Activated CD4-positive, CD25-positive, alpha-beta regulatory T cell treated with anti-CD3 and anti-CD28 coated beads, Interleukin-2, amount 50 U/mL, for 72 hours (primary cell): ENCODE data around the gene INSYN2B.

Experiments
- DNase-seq: peaks from one replicate; pipeline ENCODE4 v3.0.0; 2021

Gene INSYN2B

DNA sequence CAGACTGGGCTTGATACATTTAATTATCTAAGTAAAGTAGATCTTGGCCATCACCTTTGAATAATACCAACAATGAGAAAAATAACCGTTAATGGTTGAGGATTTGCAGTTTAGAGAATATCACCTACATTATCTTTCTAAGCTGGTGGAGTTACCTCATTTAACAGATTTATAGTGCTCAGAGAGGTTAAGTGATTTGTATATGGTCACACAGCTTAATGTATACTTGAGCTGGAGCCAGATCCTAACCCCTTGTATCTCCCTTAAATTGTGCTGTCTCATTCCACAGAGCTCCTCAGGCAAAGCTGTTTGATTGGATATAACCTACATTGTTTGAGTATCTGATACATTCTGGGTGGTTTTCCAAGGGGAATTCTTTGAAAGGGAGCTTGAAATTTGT, 57.8 kb downstream of the INSYN2B start:
- DNase-seq, result no peak

- no peak for DNase-seq
These were observed 58.3 kb downstream of the INSYN2B start for GRCh38 chr5:169921949-169922348.

DNA sequence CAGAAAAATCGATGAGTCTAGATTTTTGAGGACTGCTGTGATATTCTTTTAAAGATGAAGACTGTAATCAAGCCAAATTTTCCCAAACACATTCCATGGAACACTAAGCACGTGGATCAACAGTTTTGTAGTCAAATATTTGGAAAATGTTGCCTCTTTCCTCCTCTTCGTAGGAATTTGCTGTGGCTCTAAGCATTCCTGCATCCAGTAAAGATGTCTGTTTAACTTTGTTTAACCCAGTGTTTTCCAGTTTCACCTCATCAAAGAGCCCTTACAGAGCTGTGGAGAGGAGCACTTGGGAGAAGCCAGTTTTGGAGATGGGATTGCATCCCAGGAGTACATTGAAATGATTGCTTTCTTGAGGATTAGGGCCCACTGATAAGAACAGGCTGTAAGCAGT, 58.9 kb downstream of the INSYN2B start:
- DNase-seq, result no peak

- DNase-seq, result no peak
These were observed 59.8 kb downstream of the INSYN2B start for GRCh38 chr5:169920474-169920873.

- no peak for DNase-seq
These were observed 62.1 kb downstream of the INSYN2B start for GRCh38 chr5:169918228-169918627.

- no peak for DNase-seq
These were observed 62.8 kb downstream of the INSYN2B start for GRCh38 chr5:169917500-169917899.

- no peak for DNase-seq
These were observed 65.5 kb downstream of the INSYN2B start for GRCh38 chr5:169914766-169915165.

- DNase-seq, result no peak
These were observed 66.8 kb downstream of the INSYN2B start for GRCh38 chr5:169913479-169913878.

GRCh38 chr5:169911448-169912212, 68.7 kb downstream of the INSYN2B start:
- no peak for DNase-seq

DNA sequence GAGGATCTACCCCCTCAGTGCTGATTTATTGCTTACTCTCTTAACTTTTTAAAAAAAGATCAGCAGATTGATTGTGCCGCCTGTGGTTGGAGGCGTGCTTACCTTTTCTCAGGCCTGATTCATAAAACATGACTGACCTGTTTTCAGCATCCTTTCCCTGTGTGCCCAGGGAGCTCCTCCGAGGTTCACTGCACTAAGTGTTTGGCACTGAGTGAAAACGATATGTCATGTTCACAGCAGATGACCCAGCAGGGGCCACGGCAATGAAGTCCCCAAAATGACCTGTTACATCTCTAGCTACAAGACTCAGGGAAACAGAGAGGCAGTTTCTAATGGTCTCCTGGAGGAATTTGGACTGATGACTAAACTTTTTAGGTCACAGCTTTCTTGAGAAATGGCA, 69.9 kb downstream of the INSYN2B start:
- DNase-seq, result no peak

DNA sequence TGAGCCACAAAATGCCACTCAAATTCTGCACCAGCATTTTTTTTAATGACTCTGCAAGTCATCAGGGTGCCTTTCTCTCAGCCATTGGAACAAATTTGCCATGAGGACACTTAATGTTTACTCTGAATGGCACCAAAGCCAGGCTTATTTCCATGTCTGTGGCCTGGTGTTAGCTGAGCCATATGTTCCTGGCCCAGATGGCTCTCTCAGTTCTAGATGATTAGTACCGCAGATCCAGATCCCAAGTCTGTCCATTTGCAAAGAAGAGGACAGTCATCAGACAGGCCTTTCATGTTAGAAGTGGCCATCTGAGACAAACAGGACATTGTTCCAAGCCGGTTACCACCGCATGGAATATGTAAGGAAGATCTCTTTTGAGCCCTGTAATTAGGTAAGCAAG, 70.3 kb downstream of the INSYN2B start:
- DNase-seq, result no peak

GRCh38 chr5:169908864-169909263, 71.4 kb downstream of the INSYN2B start:
- no peak for DNase-seq

DNA sequence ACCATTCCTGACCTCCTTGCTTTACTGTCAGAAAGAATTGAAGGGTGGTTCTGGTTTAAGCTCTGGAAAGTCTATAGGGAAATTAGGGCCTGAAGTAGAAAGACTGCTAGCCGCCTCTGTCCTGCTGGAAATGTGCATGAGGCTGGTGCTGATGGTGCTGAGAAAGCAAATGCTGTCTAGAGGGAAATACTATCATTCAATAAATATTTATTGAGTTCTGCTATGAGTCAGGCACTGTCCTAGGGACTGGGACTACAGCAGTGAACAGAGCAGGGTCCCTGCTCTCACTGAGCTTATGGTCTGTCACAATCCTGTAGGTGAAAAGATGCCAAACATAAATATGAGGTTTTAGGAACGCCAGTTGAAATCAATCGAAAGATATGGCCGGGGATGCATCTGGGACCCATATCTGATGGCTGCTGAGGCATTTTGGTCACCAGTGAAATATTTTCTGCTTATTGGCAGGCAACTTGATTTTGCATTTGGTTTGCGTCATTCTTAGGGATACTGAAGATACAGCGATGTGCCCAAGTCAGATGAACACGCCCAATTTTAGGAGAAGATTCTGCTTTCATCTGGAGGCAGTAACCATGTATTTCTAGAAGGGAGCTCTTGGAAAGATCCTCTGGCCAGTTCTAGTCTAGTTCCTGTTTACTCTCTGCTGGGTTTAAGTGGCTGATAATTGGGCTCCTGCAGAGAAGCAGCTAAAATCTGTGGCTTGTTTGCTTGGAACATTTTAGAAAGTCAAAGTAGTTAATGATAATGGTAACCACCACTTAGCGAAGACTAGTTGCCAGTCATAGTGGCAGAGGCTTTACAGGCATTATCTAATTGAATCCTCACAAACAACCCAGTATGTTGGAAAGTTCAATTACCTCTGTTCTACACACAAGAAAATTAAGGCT, 73.3 kb downstream of the INSYN2B start:
- DNase-seq, result no peak

DNA sequence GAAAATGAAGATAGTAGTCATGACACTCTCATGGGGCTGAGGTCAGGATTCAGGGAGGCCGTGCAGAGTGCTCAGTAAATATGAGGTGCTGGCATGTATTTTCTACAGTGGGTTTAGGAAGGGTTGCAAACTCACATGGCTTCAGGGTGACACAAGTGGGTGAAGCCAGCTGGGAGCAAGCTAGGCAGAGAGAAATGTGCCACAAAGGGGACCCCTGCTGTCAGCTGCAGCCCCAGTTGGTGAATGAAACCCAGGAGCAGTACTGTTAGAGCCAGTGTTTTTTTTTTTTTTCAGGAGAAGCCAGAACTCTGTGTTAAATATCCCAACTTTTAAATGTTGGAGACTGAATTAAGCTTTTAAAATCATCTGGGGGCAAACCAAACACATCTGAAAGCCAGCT, 75.3 kb downstream of the INSYN2B start:
- DNase-seq, result no peak

DNA sequence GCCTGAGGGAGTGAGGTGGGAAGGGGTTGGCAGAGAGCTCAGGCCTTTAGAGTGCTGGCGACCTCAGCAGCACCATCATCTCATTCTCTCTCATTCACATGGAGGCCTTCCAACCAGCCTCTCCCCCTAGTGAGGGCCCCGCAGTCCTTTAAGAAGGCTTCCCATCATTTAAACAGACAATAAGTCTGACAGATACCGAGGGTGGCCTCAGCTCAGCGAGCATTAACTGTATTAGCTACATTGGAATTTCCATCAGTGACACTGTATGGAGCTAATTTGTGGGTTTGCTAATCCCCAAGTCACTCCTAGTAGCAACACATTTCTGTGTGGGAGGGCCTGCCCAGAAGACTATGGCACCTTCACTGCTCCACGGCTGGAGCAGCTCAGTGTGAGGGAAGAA, 75.8 kb downstream of the INSYN2B start:
- no peak for DNase-seq

- DNase-seq, result no peak
These were observed 76.2 kb downstream of the INSYN2B start for GRCh38 chr5:169904059-169904458.

DNA sequence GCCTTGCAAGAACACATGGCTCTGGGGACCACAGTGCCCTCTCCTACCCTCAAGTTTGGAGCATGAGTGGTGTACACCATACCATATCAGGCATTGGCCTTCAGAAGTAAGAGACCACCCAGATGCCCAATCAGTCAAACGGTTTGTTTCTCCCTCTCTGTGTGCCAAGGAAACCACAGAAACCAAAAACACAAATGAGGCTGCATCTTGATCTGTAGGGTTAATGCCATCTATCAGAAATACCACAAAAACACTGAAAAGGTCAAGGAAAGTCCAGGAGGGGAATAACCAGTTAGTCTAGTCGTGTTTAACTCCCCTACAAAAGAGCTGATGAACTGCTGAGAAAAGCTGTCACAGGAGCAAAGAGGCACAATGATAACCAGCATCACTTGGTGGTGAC, 78.4 kb downstream of the INSYN2B start:
- DNase-seq, result no peak

DNA sequence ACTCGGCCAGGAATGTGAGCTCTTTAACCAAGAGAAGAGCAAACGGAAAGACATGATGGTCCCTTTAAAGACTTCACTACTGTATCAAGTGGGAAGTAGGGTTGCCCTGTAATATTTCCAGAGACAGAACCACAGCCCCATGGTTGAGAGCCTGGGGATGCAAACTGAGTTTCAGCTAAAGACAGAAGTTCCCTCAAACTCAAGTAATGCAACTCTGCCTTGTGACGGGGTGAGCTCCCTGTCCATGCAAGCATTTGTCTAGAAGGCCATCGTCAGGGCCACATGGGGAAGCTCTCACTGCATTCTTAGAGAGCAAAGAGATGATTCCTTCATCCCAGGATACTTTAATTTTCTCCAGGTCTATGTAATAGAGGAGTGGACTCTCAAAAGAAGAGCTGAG, 82.8 kb downstream of the INSYN2B start:
- DNase-seq, result no peak

GRCh38 chr5:169895926-169896325, 84.4 kb downstream of the INSYN2B start:
- no peak for DNase-seq

DNA sequence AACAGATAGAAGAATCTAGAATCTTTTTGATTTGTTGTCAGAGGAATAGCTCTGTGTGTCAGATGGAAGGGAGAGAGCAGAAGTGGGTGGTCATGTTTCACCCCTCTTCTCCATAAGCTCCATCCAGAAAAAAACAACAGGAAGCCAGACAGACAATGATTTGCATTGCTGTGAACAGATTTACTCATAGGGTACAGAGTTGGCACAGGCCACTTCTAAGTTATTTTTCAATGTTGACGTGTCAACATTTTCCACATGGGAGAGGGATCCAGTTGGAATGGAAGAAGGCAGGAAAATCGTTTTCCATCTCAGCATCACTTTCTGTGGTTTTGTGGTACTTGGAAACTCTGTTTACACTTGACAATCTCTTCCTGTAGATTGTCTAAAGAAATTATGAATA, 86.7 kb downstream of the INSYN2B start:
- DNase-seq, result no peak

- no peak for DNase-seq
These were observed 87.3 kb downstream of the INSYN2B start for GRCh38 chr5:169893010-169893409.

GRCh38 chr5:169889572-169889971, 90.7 kb downstream of the INSYN2B start:
- no peak for DNase-seq

- no peak for DNase-seq
These were observed 93.6 kb downstream of the INSYN2B start for GRCh38 chr5:169886677-169887076.

GRCh38 chr5:169886033-169886432, 94.3 kb downstream of the INSYN2B start:
- DNase-seq, result no peak
